Activated naive CD8-positive, alpha-beta T cell (primary cell): ENCODE results near the gene SELPLG.
"Not testable (repeated sequence)": the region's sequence is repeated elsewhere in the genome, so short reads cannot be mapped to it uniquely, and the experiment has no call there.

ENCODE experiments used
- H3K27ac Mint-ChIP-seq: one replicate; pipeline ENCODE4 v1.8.0; 2021; ENCODE audit warnings: mixed read lengths
- H3K27me3 Mint-ChIP-seq: one replicate; pipeline ENCODE4 v1.8.0; 2021; ENCODE audit warnings: mixed read lengths
- H3K36me3 Mint-ChIP-seq: one replicate; pipeline ENCODE4 v1.8.0; 2021; ENCODE audit warnings: mixed read lengths
- H3K4me1 Mint-ChIP-seq: one replicate; pipeline ENCODE4 v1.8.0; 2021; ENCODE audit warnings: low read depth, mixed read lengths
- H3K4me3 Mint-ChIP-seq: one replicate; pipeline ENCODE4 v1.8.0; 2021; ENCODE audit warnings: mild to moderate bottlenecking, mixed read lengths
- H3K9me3 Mint-ChIP-seq: one replicate; pipeline ENCODE4 v1.8.0; 2021; ENCODE audit warnings: low read depth, mixed read lengths

SELPLG gene

DNA sequence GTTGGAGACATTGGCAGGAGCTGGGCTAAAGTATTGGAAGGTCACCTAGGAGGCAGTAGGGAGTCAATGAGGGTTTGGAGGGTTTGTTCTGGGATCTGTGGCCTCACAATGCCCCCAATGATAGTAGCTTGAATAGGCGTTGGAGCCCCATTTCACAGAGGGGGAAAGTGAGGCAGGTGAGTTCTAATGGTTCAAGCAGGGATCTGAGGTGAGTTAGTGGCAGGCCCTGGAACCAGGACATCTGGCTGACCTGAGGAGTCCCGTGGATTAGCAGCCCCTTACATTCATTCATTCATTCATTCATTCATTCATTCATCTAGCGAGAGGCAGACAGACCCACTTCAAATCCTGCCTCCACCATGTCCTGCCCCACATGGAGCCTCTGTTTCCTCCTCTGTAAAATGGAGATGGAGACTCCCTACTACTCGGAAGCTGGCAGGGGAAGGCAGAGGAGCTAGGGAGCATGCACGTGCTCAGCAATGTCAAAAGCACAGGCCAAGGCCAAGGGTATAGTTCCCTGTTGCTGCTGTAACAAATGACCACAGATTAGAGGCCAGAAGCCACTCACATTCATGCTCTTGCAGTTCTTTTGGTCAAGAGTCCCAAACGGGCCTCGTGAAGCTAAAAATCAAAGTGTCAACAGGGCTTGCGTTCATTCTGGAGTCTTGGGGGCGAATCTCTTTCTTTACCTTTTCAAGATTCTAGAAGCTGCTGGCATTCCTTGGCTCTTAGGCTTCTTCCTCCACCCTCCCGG lies 33.6 kb downstream of the SELPLG start:
- Mint-ChIP-seq H3K9me3 (no peaks in the 10 kb centered on the region), H3K4me3 (no peak overlapping the region), H3K27ac (no peak overlapping the region), H3K27me3 (no peaks in the 10 kb centered on the region), H3K36me3 (no peaks in the 10 kb centered on the region), H3K4me1 (no peaks in the 10 kb centered on the region)

- H3K27me3 Mint-ChIP-seq = no peaks in the 10 kb centered on the region
- H3K36me3 Mint-ChIP-seq = no peaks in the 10 kb centered on the region
- no peak overlapping the region for H3K4me3 Mint-ChIP-seq
- no peaks in the 10 kb centered on the region for H3K4me1 Mint-ChIP-seq
- H3K27ac Mint-ChIP-seq = no peak overlapping the region
- no peaks in the 10 kb centered on the region for H3K9me3 Mint-ChIP-seq
Measured at GRCh38 chr12:108599541-108599940, 34.2 kb downstream of the SELPLG start.

DNA sequence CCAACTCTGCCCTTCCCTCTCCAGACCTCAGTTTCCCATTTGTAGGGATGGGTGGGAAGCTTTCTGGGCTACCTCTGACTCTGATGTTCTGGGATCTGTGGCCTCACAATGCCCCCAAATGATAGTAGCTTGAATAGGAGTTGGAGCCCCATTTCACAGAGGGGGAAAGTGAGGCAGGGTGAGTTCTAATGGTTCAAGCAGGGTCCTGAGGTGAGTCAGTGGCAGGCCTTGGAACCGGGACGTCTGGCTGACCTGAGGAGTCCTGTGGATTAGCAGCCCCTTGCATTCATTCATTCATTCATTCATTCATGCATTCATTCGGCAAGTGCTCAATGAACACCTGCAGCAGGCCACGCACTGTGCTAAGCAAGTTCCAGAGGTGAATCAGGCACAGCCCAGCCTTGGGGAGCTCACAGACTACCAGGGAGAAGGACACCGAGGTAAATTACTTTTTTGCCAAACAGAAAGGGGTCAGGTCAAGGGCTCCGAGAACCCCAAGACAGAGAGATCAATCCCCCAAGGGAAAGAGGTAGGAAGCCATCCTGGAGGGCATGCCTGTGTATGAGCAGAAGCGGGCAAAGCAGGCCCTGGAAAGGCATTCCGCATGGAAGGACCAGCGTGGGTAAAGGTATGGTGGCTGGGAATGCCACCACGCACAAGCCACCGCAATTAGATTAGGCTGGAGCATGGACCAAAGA lies 35.0 kb downstream of the SELPLG start:
- Mint-ChIP-seq H3K4me1 (no peaks in the 10 kb centered on the region), H3K27ac (no peak overlapping the region), H3K4me3 (no peak overlapping the region), H3K9me3 (no peaks in the 10 kb centered on the region), H3K36me3 (no peaks in the 10 kb centered on the region), H3K27me3 (no peaks in the 10 kb centered on the region)

GRCh38 chr12:108597559-108598471 lies 35.9 kb downstream of the SELPLG start, which contains the start of gene TMEM119:
Gene TMEM119, minus strand, starts transcription at chr12:108598084. Its CDS starts 5,701 bp downstream, at chr12:108592383.
- Mint-ChIP-seq H3K27ac (no peak within 1 kb of the TSS), H3K9me3 (no peaks in the 10 kb centered on the region), H3K36me3 (no peaks in the 10 kb centered on the region), H3K4me1 (no peaks in the 10 kb centered on the region), H3K27me3 (no peaks in the 10 kb centered on the region), H3K4me3 (no peak within 1 kb of the TSS)

GRCh38 chr12:108596854-108597558 lies 36.7 kb downstream of the SELPLG start:
- no peaks in the 10 kb centered on the region for H3K9me3 Mint-ChIP-seq
- H3K27me3 Mint-ChIP-seq = no peaks in the 10 kb centered on the region
- no peak overlapping the region for H3K27ac Mint-ChIP-seq
- no peaks in the 10 kb centered on the region for H3K4me1 Mint-ChIP-seq
- no peaks in the 10 kb centered on the region for H3K36me3 Mint-ChIP-seq
- H3K4me3 Mint-ChIP-seq = no peak overlapping the region

DNA sequence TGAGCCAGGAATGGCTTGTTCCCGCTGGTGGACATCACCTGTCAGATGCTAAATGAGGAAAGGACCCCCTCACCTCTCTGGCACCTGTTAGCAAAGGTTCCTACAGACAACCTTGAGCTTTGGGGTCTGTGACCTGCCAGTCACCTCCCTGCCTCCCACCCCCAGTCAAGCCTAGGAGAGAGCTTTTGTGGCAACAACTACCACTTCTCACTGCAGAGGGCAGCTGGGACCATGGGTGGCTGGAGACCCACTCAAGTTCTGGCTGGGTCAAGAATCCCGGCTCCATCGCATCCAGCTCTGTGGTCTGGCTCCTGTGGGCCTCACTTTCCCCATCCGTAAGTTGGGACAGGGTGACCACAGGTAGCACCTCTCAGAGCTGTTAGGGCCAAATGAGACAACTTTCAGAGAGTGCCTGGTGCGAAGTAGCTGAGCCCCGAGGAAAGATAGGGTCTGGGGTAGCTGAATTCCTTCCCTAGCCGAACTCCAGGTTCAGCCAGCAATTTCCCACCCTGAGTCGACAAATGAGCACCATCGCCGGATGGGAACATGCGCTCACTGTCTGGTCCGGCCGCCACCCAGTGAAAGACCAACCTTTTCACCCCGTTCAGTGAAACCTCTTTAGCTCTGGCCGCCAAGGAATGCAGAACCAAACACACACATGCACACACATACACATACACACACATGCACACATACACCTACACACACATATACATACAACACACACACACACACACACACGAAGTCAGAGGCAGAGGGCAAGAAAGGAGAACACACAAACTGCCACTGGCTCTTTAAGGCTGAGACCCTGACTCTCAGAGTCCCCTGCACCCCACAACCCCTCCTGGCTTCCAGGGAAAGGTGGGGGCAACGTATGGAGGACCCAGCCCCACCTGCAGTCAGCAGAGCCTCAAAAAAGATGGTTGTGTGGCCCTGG lies 37.7 kb downstream of the SELPLG start:
- no peak overlapping the region for H3K4me3 Mint-ChIP-seq
- no peaks in the 10 kb centered on the region for H3K27me3 Mint-ChIP-seq
- H3K9me3 Mint-ChIP-seq = no peaks in the 10 kb centered on the region
- no peak overlapping the region for H3K27ac Mint-ChIP-seq
- H3K36me3 Mint-ChIP-seq = no peaks in the 10 kb centered on the region
- H3K4me1 Mint-ChIP-seq = no peaks in the 10 kb centered on the region

DNA sequence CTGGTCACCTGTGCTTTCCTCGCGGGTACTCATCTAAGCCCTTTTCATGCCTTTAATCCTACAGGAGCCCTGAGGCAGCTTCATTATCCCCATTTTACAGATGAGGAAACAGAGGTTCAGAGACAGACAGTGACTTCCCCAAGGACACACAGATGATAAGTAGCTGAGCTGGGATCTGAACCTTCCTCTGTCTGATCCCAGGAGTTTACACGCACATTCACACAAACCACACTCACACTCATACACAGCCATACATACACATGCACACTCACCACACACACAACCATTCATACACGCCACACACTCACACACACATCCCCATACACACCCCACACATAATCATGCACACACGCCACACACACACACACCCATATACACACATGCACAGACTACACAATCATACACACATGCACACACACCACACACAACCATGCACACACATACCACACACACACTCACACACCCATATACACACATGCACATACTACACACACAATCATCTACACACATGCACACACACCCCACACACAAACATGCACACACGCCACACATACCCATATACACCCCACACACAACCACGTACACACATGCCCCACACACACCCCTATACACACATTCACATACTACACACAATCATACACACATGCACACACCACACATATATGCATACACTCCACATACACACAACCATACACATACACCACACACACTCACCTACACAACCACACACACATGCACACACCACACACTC lies 38.6 kb downstream of the SELPLG start:
- Mint-ChIP-seq H3K9me3 (no peaks in the 10 kb centered on the region), H3K36me3 (no peaks in the 10 kb centered on the region), H3K4me3 (no peak overlapping the region)

DNA sequence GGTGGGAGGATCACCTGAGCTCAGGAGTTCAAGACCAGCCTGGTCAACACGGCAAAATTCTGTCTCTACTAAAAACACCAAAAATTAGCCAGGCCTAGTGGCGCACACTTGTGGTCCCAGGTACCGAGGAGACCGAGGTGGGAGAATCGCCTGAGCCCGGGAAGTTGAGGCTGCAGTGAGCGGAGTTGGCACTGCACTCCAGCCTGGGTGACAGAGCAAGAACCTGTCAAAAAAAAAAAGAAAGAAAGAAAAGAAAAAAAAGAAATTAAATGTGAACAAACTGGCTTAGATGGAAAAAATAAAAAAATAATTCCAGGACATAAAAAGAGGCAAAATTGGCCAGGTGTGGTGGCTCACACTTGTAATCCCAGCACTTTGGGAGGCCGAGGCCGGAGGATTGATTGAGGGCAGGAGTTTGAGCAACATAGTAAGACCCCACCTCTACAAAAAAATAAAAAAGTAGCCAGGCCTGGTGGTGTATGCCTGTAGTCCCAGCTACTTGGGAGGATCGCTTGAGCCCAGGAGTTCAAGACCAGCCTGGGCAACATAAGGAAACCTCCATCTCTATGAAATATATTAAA lies 39.3 kb downstream of the SELPLG start:
- no peaks in the 10 kb centered on the region for H3K9me3 Mint-ChIP-seq
- H3K27me3 Mint-ChIP-seq = no peaks in the 10 kb centered on the region
- no peaks in the 10 kb centered on the region for H3K36me3 Mint-ChIP-seq
- H3K4me1 Mint-ChIP-seq = no peaks in the 10 kb centered on the region
- no peak overlapping the region for H3K4me3 Mint-ChIP-seq
- H3K27ac Mint-ChIP-seq = no peak overlapping the region

More for the DNA sequence above, 38.6 kb downstream of the SELPLG start:
- Mint-ChIP-seq H3K4me1 (no peaks in the 10 kb centered on the region), H3K27me3 (no peaks in the 10 kb centered on the region), H3K27ac (no peak overlapping the region)

DNA sequence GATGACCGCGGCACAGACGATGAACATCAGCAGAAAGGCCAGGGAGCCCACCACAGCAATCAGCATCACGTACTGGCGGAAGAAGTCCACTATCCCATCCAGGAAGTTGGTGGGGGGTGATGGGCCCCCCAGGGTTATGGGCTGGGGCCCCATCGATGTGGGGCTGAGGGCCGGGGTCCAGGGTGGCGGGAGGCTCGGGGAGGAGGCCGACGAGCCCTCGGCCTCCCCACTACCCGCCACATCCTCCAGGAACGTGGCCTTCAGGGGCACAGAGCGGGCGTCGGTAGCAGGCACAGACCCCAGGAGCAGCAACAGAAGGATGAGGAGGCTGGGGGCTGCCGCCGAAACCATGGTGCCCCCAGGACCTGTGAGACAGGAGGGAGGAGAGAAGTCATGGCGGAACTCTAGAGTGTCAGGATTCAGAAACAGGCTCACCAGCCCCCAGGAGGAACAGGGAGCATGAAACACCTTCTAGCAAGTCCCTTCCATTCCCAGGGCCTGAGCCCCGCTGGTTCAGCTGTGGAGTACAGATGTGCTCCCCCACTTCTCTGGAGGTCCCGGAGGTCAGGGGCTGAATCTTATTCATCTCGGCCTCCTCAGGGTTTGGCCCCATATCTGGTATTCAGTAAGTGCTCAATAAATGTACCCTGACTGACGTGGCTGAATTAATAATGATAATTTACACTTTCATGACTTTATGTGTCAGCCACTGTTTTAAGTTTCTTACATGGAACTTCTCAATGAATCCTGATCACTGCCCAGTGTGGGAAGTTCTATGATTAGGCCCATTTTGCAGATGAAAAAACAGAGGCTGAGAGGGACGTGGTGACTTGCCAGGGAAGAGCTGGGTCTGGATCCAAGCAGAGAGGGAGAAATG lies 41.4 kb downstream of the SELPLG start:
- no peaks in the 10 kb centered on the region for H3K4me1 Mint-ChIP-seq
- no peaks in the 10 kb centered on the region for H3K27me3 Mint-ChIP-seq
- no peak overlapping the region for H3K27ac Mint-ChIP-seq
- no peaks in the 10 kb centered on the region for H3K36me3 Mint-ChIP-seq
- H3K9me3 Mint-ChIP-seq = no peaks in the 10 kb centered on the region
- H3K4me3 Mint-ChIP-seq = no peak overlapping the region

DNA sequence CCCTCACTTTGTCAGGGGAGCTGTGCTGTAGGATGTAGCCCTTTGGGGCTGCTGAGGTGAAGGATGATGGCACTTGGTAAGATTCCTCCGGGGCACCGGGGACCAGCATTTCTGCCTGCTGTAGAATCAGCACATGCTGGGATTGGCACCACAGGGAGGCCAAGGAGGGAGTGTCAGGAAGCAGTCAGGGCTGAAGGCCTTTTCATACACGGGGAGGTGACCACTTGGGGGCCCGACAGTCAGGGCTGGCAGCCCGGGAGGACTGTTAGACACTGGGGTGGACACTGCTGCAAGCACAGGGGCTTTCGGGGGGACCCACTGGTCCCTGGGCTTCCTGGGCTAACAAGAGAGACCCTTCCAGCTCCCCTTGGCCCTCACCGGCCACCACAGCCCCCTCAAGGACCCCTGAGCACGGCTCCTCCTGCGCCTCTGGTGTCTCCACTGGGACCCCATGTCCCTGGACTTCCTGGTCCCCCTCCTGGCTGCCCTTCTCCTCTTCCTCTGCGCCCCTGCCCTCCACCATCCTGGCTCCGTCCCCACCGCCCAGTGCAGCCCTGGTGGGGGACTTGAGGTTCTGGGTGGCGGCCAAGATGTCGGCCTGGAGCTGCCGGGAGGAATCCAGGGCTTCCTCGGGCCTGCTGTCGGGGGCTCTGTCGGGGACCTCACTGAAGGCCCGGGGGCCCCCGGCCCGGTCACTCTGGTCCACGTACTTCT lies 42.3 kb downstream of the SELPLG start:
- Mint-ChIP-seq H3K9me3 (no peaks in the 10 kb centered on the region), H3K27me3 (no peaks in the 10 kb centered on the region)

GRCh38 chr12:108590463-108590862 lies 43.2 kb downstream of the SELPLG start:
- H3K27ac Mint-ChIP-seq = not testable (repeated sequence)

More for the DNA sequence above, 42.3 kb downstream of the SELPLG start:
- H3K27ac Mint-ChIP-seq = no peak overlapping the region
- H3K36me3 Mint-ChIP-seq = no peaks in the 10 kb centered on the region
- H3K4me1 Mint-ChIP-seq = no peaks in the 10 kb centered on the region
- no peak overlapping the region for H3K4me3 Mint-ChIP-seq

GRCh38 chr12:108589840-108590229 lies 43.9 kb downstream of the SELPLG start:
- H3K4me3 Mint-ChIP-seq = no peak overlapping the region
- no peak overlapping the region for H3K27ac Mint-ChIP-seq
- no peaks in the 10 kb centered on the region for H3K9me3 Mint-ChIP-seq
- no peaks in the 10 kb centered on the region for H3K36me3 Mint-ChIP-seq
- no peaks in the 10 kb centered on the region for H3K4me1 Mint-ChIP-seq
- no peaks in the 10 kb centered on the region for H3K27me3 Mint-ChIP-seq

More at GRCh38 chr12:108590463-108590862, 43.2 kb downstream of the SELPLG start:
- H3K9me3 Mint-ChIP-seq, H3K4me3 Mint-ChIP-seq, H3K27me3 Mint-ChIP-seq, H3K4me1 Mint-ChIP-seq, H3K36me3 Mint-ChIP-seq: not testable (repeated sequence)
